ENCODE measurements around the gene GSTP1. TPM values are rescaled to one million over a fixed set of nuclear protein-coding genes. Genes with fewer than 3 reads are reported as not detected.

The GSTP1 gene
- total and polyA plus RNA-seq, 3 experiments from 2014 or later = 333 to 474 (median 462) TPM

DNA sequence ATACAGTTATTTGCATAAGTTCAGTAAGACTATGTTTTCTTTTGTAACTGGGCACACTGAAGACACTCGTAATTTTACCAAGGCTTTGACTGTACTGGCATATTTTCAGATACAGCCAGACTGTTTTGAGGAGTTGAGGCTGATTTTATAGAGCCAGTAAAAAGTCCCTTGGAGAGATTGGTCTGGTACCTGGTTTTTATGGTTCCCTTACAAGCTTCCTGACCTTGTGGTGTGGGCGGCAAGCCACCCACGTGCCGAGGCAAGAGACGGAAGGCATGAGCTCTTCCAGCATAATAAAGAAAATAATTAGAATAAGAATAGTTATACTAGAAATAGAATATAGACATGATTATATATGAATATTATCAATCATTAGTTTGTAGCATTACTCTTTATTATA is 11.3 kb upstream of the GSTP1 start:
- H3K4me1 ChIP-seq (ENCODE audit: insufficient read depth, low read length) = no peaks in the 10 kb centered on the region
- H3K36me3 ChIP-seq (ENCODE audit: insufficient read depth, low read length) = no peaks in the 10 kb centered on the region
- H3K4me3 ChIP-seq (ENCODE audit: low read length) = no peak overlapping the region
- Mint-ChIP-seq H3K4me3 (no peak overlapping the region), H3K27me3 (peaks cover 17 to 24% of the 10 kb centered on the region in 2 donors), H3K36me3 (peaks cover 0 to 4% (median 0%) of the 10 kb centered on the region in 3 donors), H3K4me1 (no peaks in the 10 kb centered on the region), H3K9me3 (no peaks in the 10 kb centered on the region), H3K27ac (no peak overlapping the region)
- no peak for DNase-seq
- no peak overlapping the region for H3K27ac ChIP-seq (ENCODE audit: low read depth, low read length)
- CTCF ChIA-PET = interaction anchor here (1.9 kb wide), 1 partner anchor 42 kb away, joined by 9 read pairs; no protein-coding TSS in a partner anchor
- no peaks in the 10 kb centered on the region for H3K27me3 ChIP-seq (ENCODE audit: insufficient read depth, low read length, poor library complexity, severe bottlenecking)
- POLR2A ChIA-PET = no interaction called here
- H3K9me3 ChIP-seq (ENCODE audit: low read length) = no peaks in the 10 kb centered on the region

DNA sequence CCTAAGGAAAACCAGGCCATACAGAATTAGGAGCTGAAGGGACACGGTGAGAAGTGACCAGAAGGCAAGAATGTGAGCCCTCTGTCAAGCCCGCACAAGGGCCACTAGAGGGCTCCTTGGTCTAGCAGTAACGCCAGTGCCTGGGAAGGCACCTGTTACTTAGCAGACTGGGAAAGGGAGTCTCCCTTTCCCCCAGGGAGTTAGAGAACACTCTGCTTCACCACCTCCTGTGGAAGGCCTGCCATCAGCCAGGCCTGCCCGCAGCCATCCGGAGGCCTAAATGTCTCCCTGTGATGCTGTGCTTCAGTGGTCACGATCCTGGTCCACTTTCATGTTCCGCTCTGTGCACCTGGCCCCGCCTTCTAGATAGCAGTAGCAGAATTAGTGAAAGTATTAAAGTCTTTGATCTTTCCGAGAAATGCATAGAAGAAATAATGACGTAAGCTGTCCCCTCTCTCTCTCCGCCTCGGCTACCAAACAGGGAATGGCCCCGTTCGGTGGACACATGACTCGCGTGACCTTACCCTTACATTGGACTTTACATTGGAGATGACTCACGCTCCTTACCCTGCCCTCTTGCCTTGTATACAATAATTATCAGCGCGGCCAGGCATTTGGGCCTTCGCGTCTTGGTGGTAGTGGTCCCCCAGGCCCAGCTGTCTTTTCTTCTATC is 10.7 kb upstream of the GSTP1 start:
- peak in 1 of 5 donors; percentile 13 for DNase-seq
- H3K4me3 ChIP-seq (ENCODE audit: low read length) = no peak overlapping the region
- no peaks in the 10 kb centered on the region for H3K36me3 ChIP-seq (ENCODE audit: insufficient read depth, low read length)
- POLR2A ChIA-PET = no interaction called here
- H3K4me1 ChIP-seq (ENCODE audit: insufficient read depth, low read length) = no peaks in the 10 kb centered on the region
- H3K9me3 ChIP-seq (ENCODE audit: low read length) = no peaks in the 10 kb centered on the region
- no peaks in the 10 kb centered on the region for H3K9me3 Mint-ChIP-seq
- H3K36me3 Mint-ChIP-seq = peaks cover 0 to 4% (median 0%) of the 10 kb centered on the region in 3 donors
- no peaks in the 10 kb centered on the region for H3K4me1 Mint-ChIP-seq
- no peaks in the 10 kb centered on the region for H3K27me3 ChIP-seq (ENCODE audit: insufficient read depth, low read length, poor library complexity, severe bottlenecking)
- H3K27ac ChIP-seq (ENCODE audit: low read depth, low read length) = no peak overlapping the region
- peaks cover 20 to 24% of the 10 kb centered on the region in 2 donors for H3K27me3 Mint-ChIP-seq
- no peak overlapping the region for H3K27ac Mint-ChIP-seq
- no peak overlapping the region for H3K4me3 Mint-ChIP-seq
- CTCF ChIA-PET = interaction anchor here (1.9 kb wide), 1 partner anchor 42 kb away, joined by 9 read pairs; no protein-coding TSS in a partner anchor

GRCh38 chr11:67574938-67575337 is 8.7 kb upstream of the GSTP1 start:
- ChIA-PET CTCF (no interaction called here), POLR2A (no interaction called here)
- Mint-ChIP-seq H3K27me3 (peaks cover 21 to 36% of the 10 kb centered on the region in 2 donors), H3K36me3 (peaks cover 0 to 4% (median 0%) of the 10 kb centered on the region in 3 donors), H3K9me3 (no peaks in the 10 kb centered on the region), H3K4me3 (no peak overlapping the region), H3K4me1 (peaks cover 4 to 10% (median 10%) of the 10 kb centered on the region in 3 donors), H3K27ac (no peak overlapping the region)
- H3K9me3 ChIP-seq (ENCODE audit: low read length) = no peaks in the 10 kb centered on the region
- no peak overlapping the region for H3K4me3 ChIP-seq (ENCODE audit: low read length)
- H3K27ac ChIP-seq (ENCODE audit: low read depth, low read length) = no peak overlapping the region
- H3K27me3 ChIP-seq (ENCODE audit: insufficient read depth, low read length, poor library complexity, severe bottlenecking) = no peaks in the 10 kb centered on the region
- H3K4me1 ChIP-seq (ENCODE audit: insufficient read depth, low read length) = peaks cover 8% of the 10 kb centered on the region
- DNase-seq = no peak
- no peaks in the 10 kb centered on the region for H3K36me3 ChIP-seq (ENCODE audit: insufficient read depth, low read length)

- no peak for DNase-seq
- CTCF ChIA-PET = interaction anchor here (1.2 kb wide), 1 partner anchor 38 kb away, joined by 3 read pairs; no protein-coding TSS in a partner anchor
- H3K4me1 Mint-ChIP-seq = peaks cover 4 to 15% (median 11%) of the 10 kb centered on the region in 3 donors
Measured at GRCh38 chr11:67576735-67577475, 6.7 kb upstream of the GSTP1 start.

DNA sequence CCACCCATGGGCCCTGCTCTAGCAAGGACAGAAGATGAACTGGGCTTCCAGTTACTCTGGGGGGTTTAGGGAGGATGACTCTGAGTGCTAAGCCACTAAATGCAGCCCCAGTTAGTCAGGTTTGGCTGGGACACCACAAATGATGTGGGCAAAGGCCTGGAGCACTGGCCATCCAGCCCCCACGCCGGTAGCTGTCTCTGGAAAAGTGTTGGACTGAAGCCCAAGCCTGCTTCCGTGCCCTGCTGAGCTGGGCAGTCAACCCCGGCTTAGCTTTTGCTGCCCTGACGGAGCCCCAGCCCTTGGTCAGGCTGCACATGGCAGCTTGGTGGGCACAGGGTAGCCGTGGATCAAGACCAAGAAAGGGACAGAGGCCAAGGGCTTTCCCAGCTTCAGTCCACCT is 5.7 kb upstream of the GSTP1 start:
- peaks cover 23 to 37% of the 10 kb centered on the region in 2 donors for H3K27me3 Mint-ChIP-seq
- Histone ChIP-seq H3K9me3 (ENCODE audit: low read length) (no peaks in the 10 kb centered on the region), H3K4me1 (ENCODE audit: insufficient read depth, low read length) (peaks cover 19% of the 10 kb centered on the region), H3K27me3 (ENCODE audit: insufficient read depth, low read length, poor library complexity, severe bottlenecking) (no peaks in the 10 kb centered on the region), H3K27ac (ENCODE audit: low read depth, low read length) (no peak overlapping the region), H3K36me3 (ENCODE audit: insufficient read depth, low read length) (no peaks in the 10 kb centered on the region), H3K4me3 (ENCODE audit: low read length) (no peak overlapping the region)
- DNase-seq = no peak
- peaks cover 13 to 26% (median 19%) of the 10 kb centered on the region in 3 donors for H3K4me1 Mint-ChIP-seq
- ChIA-PET POLR2A (no interaction called here), CTCF (interaction anchor here (1.0 to 1.2 kb wide), 2 partner anchors 37 to 52 kb away, joined by 3 read pairs; partner anchors contain the start of gene NUDT8)
- H3K9me3 Mint-ChIP-seq = no peaks in the 10 kb centered on the region
- peaks cover 0 to 4% (median 0%) of the 10 kb centered on the region in 3 donors for H3K36me3 Mint-ChIP-seq
- H3K27ac Mint-ChIP-seq = no peak overlapping the region
- no peak overlapping the region for H3K4me3 Mint-ChIP-seq

More at GRCh38 chr11:67576735-67577475, 6.7 kb upstream of the GSTP1 start:
- no peaks in the 10 kb centered on the region for H3K9me3 Mint-ChIP-seq
- Histone ChIP-seq H3K4me1 (ENCODE audit: insufficient read depth, low read length) (peaks cover 9% of the 10 kb centered on the region), H3K27me3 (ENCODE audit: insufficient read depth, low read length, poor library complexity, severe bottlenecking) (no peaks in the 10 kb centered on the region), H3K9me3 (ENCODE audit: low read length) (no peaks in the 10 kb centered on the region), H3K36me3 (ENCODE audit: insufficient read depth, low read length) (no peaks in the 10 kb centered on the region), H3K27ac (ENCODE audit: low read depth, low read length) (no peak overlapping the region), H3K4me3 (ENCODE audit: low read length) (no peak overlapping the region)
- peaks cover 20 to 37% of the 10 kb centered on the region in 2 donors for H3K27me3 Mint-ChIP-seq
- H3K4me3 Mint-ChIP-seq = no peak overlapping the region
- peaks cover 0 to 4% (median 0%) of the 10 kb centered on the region in 3 donors for H3K36me3 Mint-ChIP-seq
- H3K27ac Mint-ChIP-seq = no peak overlapping the region
- POLR2A ChIA-PET = no interaction called here

GRCh38 chr11:67581469-67581868 is 2.1 kb upstream of the GSTP1 start:
- CTCF ChIA-PET = no interaction called here
- no peak for DNase-seq
- Histone ChIP-seq H3K4me3 (ENCODE audit: low read length) (no peak overlapping the region), H3K27me3 (ENCODE audit: insufficient read depth, low read length, poor library complexity, severe bottlenecking) (no peaks in the 10 kb centered on the region), H3K4me1 (ENCODE audit: insufficient read depth, low read length) (peaks cover 29% of the 10 kb centered on the region), H3K36me3 (ENCODE audit: insufficient read depth, low read length) (no peaks in the 10 kb centered on the region), H3K27ac (ENCODE audit: low read depth, low read length) (no peak overlapping the region), H3K9me3 (ENCODE audit: low read length) (no peaks in the 10 kb centered on the region)
- Mint-ChIP-seq H3K27me3 (peaks cover 16 to 17% of the 10 kb centered on the region in 2 donors), H3K9me3 (no peaks in the 10 kb centered on the region), H3K4me1 (peaks cover 28 to 42% (median 41%) of the 10 kb centered on the region in 3 donors), H3K27ac (peak overlapping the region in 3 of 8 donors; percentile 19 to 56 (median 45)), H3K36me3 (peaks cover 0 to 6% (median 0%) of the 10 kb centered on the region in 3 donors), H3K4me3 (peak overlapping the region in 2 of 7 donors; percentile 44 to 75)
- POLR2A ChIA-PET = no interaction called here

- peaks cover 12 to 13% of the 10 kb centered on the region in 2 donors for H3K27me3 Mint-ChIP-seq
- H3K9me3 Mint-ChIP-seq = no peaks in the 10 kb centered on the region
- peaks cover 0 to 6% (median 3%) of the 10 kb centered on the region in 3 donors for H3K36me3 Mint-ChIP-seq
- Histone ChIP-seq H3K4me3 (ENCODE audit: low read length) (no peak overlapping the region), H3K4me1 (ENCODE audit: insufficient read depth, low read length) (peaks cover 29% of the 10 kb centered on the region), H3K27ac (ENCODE audit: low read depth, low read length) (no peak overlapping the region), H3K36me3 (ENCODE audit: insufficient read depth, low read length) (no peaks in the 10 kb centered on the region), H3K27me3 (ENCODE audit: insufficient read depth, low read length, poor library complexity, severe bottlenecking) (no peaks in the 10 kb centered on the region), H3K9me3 (ENCODE audit: low read length) (no peaks in the 10 kb centered on the region)
- ChIA-PET CTCF (interaction anchor here (1.5 kb wide), 1 partner anchor 26 kb away, joined by 6 read pairs; no protein-coding TSS in a partner anchor), POLR2A (interaction anchor here (0.6 kb wide), 1 partner anchor 21 kb away, joined by 5 read pairs; no protein-coding TSS in a partner anchor)
- peak overlapping the region in 5 of 7 donors; percentile 70 to 90 (median 89) for H3K4me3 Mint-ChIP-seq
- peak overlapping the region in 4 of 8 donors; percentile 19 to 86 (median 30) for H3K27ac Mint-ChIP-seq
- no peak for DNase-seq
- peaks cover 28 to 47% (median 41%) of the 10 kb centered on the region in 3 donors for H3K4me1 Mint-ChIP-seq
Measured at GRCh38 chr11:67582011-67582410, 1.6 kb upstream of the GSTP1 start.
